Astrocyte (in vitro differentiated cells and primary cell): ENCODE measurements around the gene RNF186. TPM values are rescaled to one million over a fixed set of nuclear protein-coding genes. Genes with fewer than 3 reads are reported as not detected.

Experiments
- DNase-seq: peaks from one replicate; pipeline ENCODE4 v3.0.0-alpha.2; 2010; ENCODE audit warnings: low read depth
- FAIRE-seq: peaks from 2 replicates; lab custom pipeline; 2011; peaks lifted over from hg19 to GRCh38; lab: Jason Lieb, UNC
- H2AFZ ChIP-seq: 2 replicates; pipeline ENCODE4 v1.6.0; 2012; ENCODE audit warnings: low read depth, low read length, inconsistent platforms
- H3K27ac ChIP-seq: 2 replicates; pipeline ENCODE4 v1.5.1; 2011; ENCODE audit warnings: low read depth, low read length, inconsistent platforms
- H3K27me3 ChIP-seq: 2 replicates; pipeline ENCODE4 v1.6.0; 2011; ENCODE audit warnings: low read length, inconsistent platforms; ENCODE audit not compliant: insufficient read depth
- H3K36me3 ChIP-seq: 2 replicates; pipeline ENCODE4 v1.5.1; 2011; ENCODE audit warnings: low read length, inconsistent platforms; ENCODE audit not compliant: insufficient read depth
- H3K4me1 ChIP-seq: 2 replicates; pipeline ENCODE4 v1.5.1; 2011; ENCODE audit warnings: low read length, inconsistent platforms; ENCODE audit not compliant: insufficient read depth
- H3K4me2 ChIP-seq: 2 replicates; pipeline ENCODE4 v1.6.0; 2012; ENCODE audit warnings: low read length, inconsistent platforms
- H3K4me3 ChIP-seq: 2 replicates; pipeline ENCODE4 v1.5.1; 2011; ENCODE audit warnings: low read depth, mild to moderate bottlenecking, low read length, inconsistent platforms; ENCODE audit not compliant: insufficient read depth
- H3K79me2 ChIP-seq: 2 replicates; pipeline ENCODE4 v1.6.0; 2012; ENCODE audit warnings: mild to moderate bottlenecking, low read length, inconsistent platforms; ENCODE audit not compliant: insufficient read depth
- H3K9ac ChIP-seq: 2 replicates; pipeline ENCODE4 v1.6.0; 2012; ENCODE audit warnings: mild to moderate bottlenecking, low read length, inconsistent platforms
- H3K9me3 ChIP-seq: 2 replicates; pipeline ENCODE4 v1.5.1; 2012; ENCODE audit warnings: low read depth, mild to moderate bottlenecking, low read length, inconsistent platforms; ENCODE audit not compliant: insufficient read depth
- H4K20me1 ChIP-seq: 2 replicates; pipeline ENCODE4 v1.6.0; 2012; ENCODE audit warnings: low read length, inconsistent platforms; ENCODE audit not compliant: insufficient read depth
- H3K27ac Mint-ChIP-seq: one replicate; pipeline ENCODE4 v1.8.0; 2021; ENCODE audit warnings: mild to moderate bottlenecking, mixed read lengths; ENCODE audit not compliant: unreplicated experiment
- H3K27me3 Mint-ChIP-seq: one replicate; pipeline ENCODE4 v1.8.0; 2021; ENCODE audit warnings: low read depth, mixed read lengths; ENCODE audit not compliant: unreplicated experiment
- H3K36me3 Mint-ChIP-seq: one replicate; pipeline ENCODE4 v1.8.0; 2021; ENCODE audit warnings: low read depth, mixed read lengths; ENCODE audit not compliant: unreplicated experiment
- H3K4me1 Mint-ChIP-seq: one replicate; pipeline ENCODE4 v1.8.0; 2021; ENCODE audit warnings: low read depth, mixed read lengths; ENCODE audit not compliant: unreplicated experiment
- H3K4me3 Mint-ChIP-seq: one replicate; pipeline ENCODE4 v1.8.0; 2021; ENCODE audit warnings: mild to moderate bottlenecking, moderate library complexity, mixed read lengths; ENCODE audit not compliant: unreplicated experiment
- H3K9me3 Mint-ChIP-seq: one replicate; pipeline ENCODE4 v1.8.0; 2021; ENCODE audit warnings: mild to moderate bottlenecking, mixed read lengths; ENCODE audit not compliant: unreplicated experiment
- CTCF ChIP-seq: IDR thresholded peaks from 2 replicates; pipeline ENCODE4 v1.5.1; 2011; ENCODE audit warnings: low read depth, mild to moderate bottlenecking, inconsistent platforms, low read length, moderate library complexity; ENCODE audit not compliant: insufficient read depth
- EZH2 ChIP-seq: IDR thresholded peaks from 2 replicates; pipeline ENCODE4 v1.6.1; 2012; ENCODE audit warnings: mild to moderate bottlenecking, low read length, inconsistent platforms; ENCODE audit not compliant: insufficient read depth
- total RNA-seq: library from RNA; stranded (reverse); gene quantifications from 2 replicates; pipeline ENCODE4 v1.2.1, GENCODE V29; 2021

RNF186 gene
- total RNA-seq, 1 donor from 2014 or later: not detected

- Mint-ChIP-seq H3K9me3 (peaks cover 2% of the 10 kb centered on the region), H3K36me3 (no peaks in the 10 kb centered on the region), H3K4me1 (peaks cover 15% of the 10 kb centered on the region), H3K27me3 (peaks cover 3% of the 10 kb centered on the region), H3K4me3 (no peak overlapping the region), H3K27ac (no peak overlapping the region)
- Histone ChIP-seq H3K27ac (no peak overlapping the region), H3K27me3 (no peaks in the 10 kb centered on the region), H3K4me1 (peaks cover 16% of the 10 kb centered on the region), H3K9ac (no peak overlapping the region), H2AFZ (no peak overlapping the region), H4K20me1 (no peaks in the 10 kb centered on the region), H3K4me2 (no peak overlapping the region), H3K4me3 (no peak overlapping the region), H3K79me2 (no peaks in the 10 kb centered on the region), H3K36me3 (no peaks in the 10 kb centered on the region), H3K9me3 (no peaks in the 10 kb centered on the region)
- DNase-seq (no peak), FAIRE-seq (no peak)
- no peak for TF ChIP-seq CTCF
- no peak for TF ChIP-seq EZH2
Measured at GRCh38 chr1:19862944-19863343, 47.9 kb upstream of the RNF186 start.

- Mint-ChIP-seq H3K4me1 (peaks cover 15% of the 10 kb centered on the region), H3K36me3 (no peaks in the 10 kb centered on the region), H3K4me3 (no peak overlapping the region), H3K27me3 (peaks cover 3% of the 10 kb centered on the region), H3K9me3 (peaks cover 2% of the 10 kb centered on the region), H3K27ac (no peak overlapping the region)
- no peaks in the 10 kb centered on the region for H3K36me3 ChIP-seq
- no peaks in the 10 kb centered on the region for H3K27me3 ChIP-seq
- no peak for FAIRE-seq
- no peak overlapping the region for H3K4me2 ChIP-seq
- no peak for DNase-seq
- H2AFZ ChIP-seq: no peak overlapping the region
- H3K9ac ChIP-seq: no peak overlapping the region
- no peak overlapping the region for H3K27ac ChIP-seq
- TF ChIP-seq EZH2 (no peak), CTCF (no peak)
- peaks cover 16% of the 10 kb centered on the region for H3K4me1 ChIP-seq
- H3K9me3 ChIP-seq: no peaks in the 10 kb centered on the region
- H4K20me1 ChIP-seq: no peaks in the 10 kb centered on the region
- no peaks in the 10 kb centered on the region for H3K79me2 ChIP-seq
- no peak overlapping the region for H3K4me3 ChIP-seq
Measured at GRCh38 chr1:19861842-19862530, 46.9 kb upstream of the RNF186 start.

GRCh38 chr1:19861034-19861433 lies 46.0 kb upstream of the RNF186 start:
- FAIRE-seq (no peak), DNase-seq (peak; percentile 70)
- Mint-ChIP-seq H3K27ac (no peak overlapping the region), H3K4me3 (no peak overlapping the region), H3K36me3 (no peaks in the 10 kb centered on the region), H3K27me3 (peaks cover 3% of the 10 kb centered on the region), H3K4me1 (peaks cover 15% of the 10 kb centered on the region), H3K9me3 (peaks cover 2% of the 10 kb centered on the region)
- no peak overlapping the region for H3K4me3 ChIP-seq
- no peak overlapping the region for H3K27ac ChIP-seq
- H3K9ac ChIP-seq: no peak overlapping the region
- H4K20me1 ChIP-seq: no peaks in the 10 kb centered on the region
- H3K9me3 ChIP-seq: no peaks in the 10 kb centered on the region
- peak overlapping the region; percentile 57 for H3K4me2 ChIP-seq
- peaks cover 16% of the 10 kb centered on the region for H3K4me1 ChIP-seq
- no peaks in the 10 kb centered on the region for H3K36me3 ChIP-seq
- TF ChIP-seq CTCF: no peak
- TF ChIP-seq EZH2: no peak
- H2AFZ ChIP-seq: no peak overlapping the region
- no peaks in the 10 kb centered on the region for H3K27me3 ChIP-seq
- no peaks in the 10 kb centered on the region for H3K79me2 ChIP-seq
